ENCODE results near the gene SMC1B. TPM values are rescaled to one million over a fixed set of nuclear protein-coding genes. Genes with fewer than 3 reads are reported as not detected.
"Not testable (repeated sequence)": the region's sequence is repeated elsewhere in the genome, so short reads cannot be mapped to it uniquely, and the experiment has no call there.

Gene SMC1B
- total RNA-seq, 1 donor from 2014 or later = 0.07 TPM

GRCh38 chr22:45441138-45441537 is 27.7 kb upstream of the SMC1B start:
- peaks cover 23% of the 10 kb centered on the region for H3K4me1 Mint-ChIP-seq (ENCODE audit: unreplicated experiment)
- H3K36me3 Mint-ChIP-seq = no peaks in the 10 kb centered on the region
- no peaks in the 10 kb centered on the region for H3K9me3 Mint-ChIP-seq
- peak overlapping the region; percentile 12 for H3K27ac Mint-ChIP-seq
- peaks cover 2% of the 10 kb centered on the region for H3K27me3 Mint-ChIP-seq
- H3K4me3 Mint-ChIP-seq = peak overlapping the region; percentile 46
- no peak for DNase-seq (ENCODE audit: extremely low spot score, unreplicated experiment)
- TF ChIP-seq CTCF (conservative IDR thresholded peaks at IDR 0.05) = peak; percentile 73

- Mint-ChIP-seq H3K27ac (peak overlapping the region; percentile 12), H3K4me1 (ENCODE audit: unreplicated experiment) (peaks cover 25% of the 10 kb centered on the region), H3K4me3 (peak overlapping the region; percentile 46)
- not testable (repeated sequence) for H3K27me3 Mint-ChIP-seq; DNase-seq (ENCODE audit: extremely low spot score, unreplicated experiment); H3K9me3 Mint-ChIP-seq; H3K36me3 Mint-ChIP-seq
Measured at GRCh38 chr22:45440688-45441087, 27.3 kb upstream of the SMC1B start.

DNA sequence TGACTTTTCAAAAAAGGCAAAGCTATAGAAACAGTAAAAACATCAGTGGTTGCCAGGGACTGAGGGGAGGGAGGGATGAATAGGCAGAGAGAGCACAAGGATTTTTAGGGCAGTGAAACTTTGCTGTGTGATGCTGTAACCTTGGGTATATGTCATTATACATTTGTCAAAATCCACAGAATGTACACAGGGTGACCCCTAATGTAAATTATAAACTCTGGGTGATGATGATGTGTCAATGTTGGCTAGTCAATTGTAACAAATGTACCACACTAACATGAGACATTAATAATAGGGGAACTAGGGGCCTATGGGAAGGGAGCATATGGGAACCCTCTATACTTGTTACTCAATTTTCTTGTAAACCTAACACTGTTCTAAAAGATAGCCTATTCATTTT is 24.9 kb upstream of the SMC1B start:
- peaks cover 2% of the 10 kb centered on the region for H3K27me3 Mint-ChIP-seq
- no peaks in the 10 kb centered on the region for H3K9me3 Mint-ChIP-seq
- TF ChIP-seq CTCF (conservative IDR thresholded peaks at IDR 0.05) = no peak
- H3K4me1 Mint-ChIP-seq (ENCODE audit: unreplicated experiment) = peaks cover 23% of the 10 kb centered on the region
- H3K36me3 Mint-ChIP-seq = no peaks in the 10 kb centered on the region
- no peak overlapping the region for H3K4me3 Mint-ChIP-seq
- no peak overlapping the region for H3K27ac Mint-ChIP-seq
- no peak for DNase-seq (ENCODE audit: extremely low spot score, unreplicated experiment)

DNA sequence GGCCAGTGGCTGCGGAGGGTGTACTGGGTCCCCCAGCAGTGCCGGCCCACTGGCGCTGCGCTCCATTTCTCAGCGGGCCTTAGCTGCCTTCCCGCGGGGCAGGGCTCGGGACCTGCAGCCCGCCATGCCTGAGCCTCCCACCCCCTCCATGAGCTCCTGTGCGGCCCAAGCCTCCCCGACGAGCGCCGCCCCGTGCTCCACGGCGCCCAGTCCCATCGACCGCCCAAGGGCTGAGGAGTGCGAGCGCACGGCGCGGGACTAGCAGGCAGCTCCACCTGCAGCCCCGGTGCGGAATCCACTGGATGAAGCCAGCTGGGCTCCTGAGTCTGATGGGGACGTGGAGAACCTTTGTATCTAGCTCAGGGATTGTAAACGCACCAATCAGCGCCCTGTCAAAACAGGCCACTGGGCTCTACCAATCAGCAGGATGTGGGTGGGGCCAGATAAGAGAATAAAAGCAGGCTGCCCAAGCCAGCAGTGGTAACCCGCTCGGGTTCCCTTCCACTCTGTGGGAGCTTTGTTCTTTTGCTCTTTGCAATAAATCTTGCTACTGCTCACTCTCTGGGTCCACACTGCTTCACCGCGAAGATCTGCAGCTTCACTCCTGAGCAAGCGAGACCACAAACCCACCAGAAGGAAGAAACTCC is 23.6 kb upstream of the SMC1B start:
- DNase-seq (ENCODE audit: extremely low spot score, unreplicated experiment); H3K27ac Mint-ChIP-seq; H3K4me3 Mint-ChIP-seq; H3K36me3 Mint-ChIP-seq; H3K9me3 Mint-ChIP-seq; H3K27me3 Mint-ChIP-seq: not testable (repeated sequence)
- H3K4me1 Mint-ChIP-seq (ENCODE audit: unreplicated experiment) = peaks cover 23% of the 10 kb centered on the region

GRCh38 chr22:45435544-45436139 is 22.2 kb upstream of the SMC1B start:
- peak; percentile 99 for TF ChIP-seq CTCF (conservative IDR thresholded peaks at IDR 0.05)
- no peaks in the 10 kb centered on the region for H3K27me3 Mint-ChIP-seq
- no peaks in the 10 kb centered on the region for H3K36me3 Mint-ChIP-seq
- H3K27ac Mint-ChIP-seq = peak overlapping the region; percentile 59
- no peak overlapping the region for H3K4me3 Mint-ChIP-seq
- H3K9me3 Mint-ChIP-seq = no peaks in the 10 kb centered on the region
- peak; percentile 90 for DNase-seq (ENCODE audit: extremely low spot score, unreplicated experiment)
- peaks cover 15% of the 10 kb centered on the region for H3K4me1 Mint-ChIP-seq (ENCODE audit: unreplicated experiment)

GRCh38 chr22:45434981-45435380 is 21.6 kb upstream of the SMC1B start:
- no peaks in the 10 kb centered on the region for H3K9me3 Mint-ChIP-seq
- H3K4me3 Mint-ChIP-seq = no peak overlapping the region
- no peak for DNase-seq (ENCODE audit: extremely low spot score, unreplicated experiment)
- no peaks in the 10 kb centered on the region for H3K36me3 Mint-ChIP-seq
- TF ChIP-seq CTCF (conservative IDR thresholded peaks at IDR 0.05) = no peak
- H3K27me3 Mint-ChIP-seq = no peaks in the 10 kb centered on the region
- H3K4me1 Mint-ChIP-seq (ENCODE audit: unreplicated experiment) = peaks cover 14% of the 10 kb centered on the region
- peak overlapping the region; percentile 59 for H3K27ac Mint-ChIP-seq

Measured in type B pancreatic cell (in vitro differentiated cells).